PFSK-1 (cell line): ENCODE measurements around the gene STEAP1B.

Experiments used
- POLR2AphosphoS5 ChIP-seq: IDR thresholded peaks from 2 replicates; pipeline ENCODE4 v1.6.1; 2012; ENCODE audit warnings: low read depth, mild to moderate bottlenecking, control low read depth, low read length, moderate library complexity
- REST ChIP-seq, 2 experiments: IDR thresholded peaks; 2 replicates each; pipeline versions ENCODE4 v1.6.1 to v1.8.0; 2011 to 2012; ENCODE audit warnings: low read depth in 2 of 2, low read length in 2 of 2, control low read depth in 1 of 2, inconsistent platforms in 1 of 2, mild to moderate bottlenecking in 1 of 2, moderate library complexity in 1 of 2; ENCODE audit not compliant: insufficient read depth in 1 of 2

GRCh38 chr7:22485189-22485588 is 14.8 kb downstream of the STEAP1B start:
- TF ChIP-seq POLR2AphosphoS5: no peak
- TF ChIP-seq REST (IDR thresholded peaks at IDR 0.05; ENCODE audit: insufficient read depth in 1 of 2, low read depth in 2 of 2, low read length in 2 of 2): no peak
